C1 segment of cervical spinal cord (tissue), 14 donors: ENCODE data around the gene IQCK.

Experiments
- DNase-seq, 14 donors: peaks; one replicate each; lab custom pipeline; 2025; lab: John Stamatoyannopoulos, UW

Gene IQCK

DNA sequence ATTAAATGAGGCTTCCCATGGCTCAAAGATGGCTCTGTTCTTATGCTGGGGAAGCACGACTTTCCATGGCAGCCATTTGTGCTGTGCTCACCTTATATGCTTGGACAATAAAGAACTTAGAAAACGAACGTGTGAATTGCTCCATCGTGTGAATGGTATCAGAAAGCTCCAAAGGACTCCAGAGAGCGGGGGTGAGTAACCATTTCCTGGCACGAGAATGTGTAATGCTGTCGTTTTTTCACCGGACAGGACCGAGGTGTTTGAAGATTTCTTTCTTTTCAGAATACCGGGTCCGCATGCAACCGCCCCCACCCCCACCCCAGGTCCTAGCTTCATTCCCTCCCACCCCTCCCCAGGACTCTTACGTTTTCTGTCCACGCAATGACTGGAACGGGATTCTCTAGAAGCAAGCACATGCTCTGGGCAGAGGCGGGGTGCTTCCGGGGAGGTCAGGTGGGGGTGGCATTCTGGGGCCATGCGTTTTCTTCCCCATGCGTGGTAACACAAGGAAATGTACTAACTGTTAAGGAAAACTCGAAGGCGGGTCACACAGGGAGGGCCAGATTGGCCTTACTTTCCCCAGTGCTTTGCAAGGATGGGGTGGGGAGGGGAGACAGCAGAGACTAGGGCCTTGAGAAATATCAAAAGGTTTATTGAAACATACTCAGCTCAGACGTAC lies 140.4 kb downstream of the IQCK start:
- peak in 3 of 14 donors; percentile 16 to 36 (median 21) for DNase-seq

GRCh38 chr16:19859166-19859565 lies 141.1 kb downstream of the IQCK start:
- no peak for DNase-seq

DNA sequence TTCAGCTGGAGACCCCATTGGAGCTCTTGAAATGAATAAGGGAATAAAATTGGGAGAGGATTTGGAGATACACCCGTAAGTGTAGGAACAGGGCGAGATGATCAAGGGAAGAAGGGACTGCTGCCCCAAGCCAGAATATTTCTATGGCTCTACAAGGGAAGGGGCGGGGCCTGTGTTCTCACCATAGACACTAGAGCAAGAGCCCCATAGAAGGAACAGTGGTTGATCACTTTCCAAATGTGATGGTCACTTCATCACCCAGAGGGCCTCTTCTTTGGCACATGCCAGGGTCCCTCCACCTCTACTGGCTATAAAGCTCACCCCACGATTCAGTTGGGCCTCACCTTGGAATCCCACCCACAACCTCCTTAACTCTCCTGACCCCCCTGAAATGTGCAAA lies 141.5 kb downstream of the IQCK start:
- peak in 1 of 14 donors; percentile 24 for DNase-seq

DNA sequence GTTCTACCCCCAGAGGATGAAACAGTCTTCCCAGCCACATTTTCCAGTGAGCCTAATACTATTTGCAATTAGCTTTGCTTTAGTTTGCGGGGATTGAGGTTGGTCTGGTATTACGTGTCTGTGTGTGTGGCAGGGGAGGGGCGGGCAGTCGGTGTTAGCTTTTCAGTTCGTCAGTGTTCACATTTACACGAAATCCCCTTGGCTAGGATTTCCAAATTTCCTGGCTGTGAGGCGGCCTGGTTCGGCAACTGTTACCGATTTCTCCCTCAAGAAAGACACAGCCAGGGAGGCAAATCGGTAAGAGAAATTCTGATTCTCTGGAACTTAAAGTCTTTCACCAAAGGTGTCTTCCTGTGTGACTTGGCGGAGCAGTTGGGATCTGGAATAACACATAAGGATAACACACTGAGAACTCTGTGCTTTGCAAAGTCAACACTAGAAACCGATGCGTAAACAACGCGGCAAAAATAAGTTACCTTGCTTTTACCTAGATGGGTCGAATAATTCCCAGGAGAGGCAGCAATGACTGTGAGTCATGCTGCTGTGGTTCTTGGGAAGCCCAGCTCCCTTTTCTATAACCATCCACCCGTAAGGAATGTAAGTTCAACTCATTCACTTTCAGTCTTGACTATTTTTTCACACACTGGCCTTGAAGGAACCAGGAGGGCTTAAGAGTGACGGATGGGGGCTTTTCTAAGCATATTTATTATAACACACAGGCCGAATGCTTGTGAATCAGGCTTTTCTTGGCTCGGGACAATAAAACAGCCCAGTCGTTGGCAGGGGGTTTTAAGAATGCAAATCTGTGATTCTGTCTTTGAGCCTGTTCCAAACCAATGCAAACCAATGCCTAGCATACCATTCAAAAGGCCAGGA lies 142.3 kb downstream of the IQCK start:
- DNase-seq: peak in 5 of 14 donors; percentile 25 to 72 (median 36)

GRCh38 chr16:19861133-19861532 lies 143.1 kb downstream of the IQCK start:
- DNase-seq: peak in 1 of 14 donors; percentile 61

GRCh38 chr16:19861811-19862327 lies 143.8 kb downstream of the IQCK start:
- DNase-seq: peak in 12 of 14 donors; percentile 59 to 91 (median 83)

- DNase-seq: peak in 1 of 14 donors; percentile 13
Measured at GRCh38 chr16:19863990-19864389, 145.9 kb downstream of the IQCK start.

GRCh38 chr16:19864566-19864965 lies 146.5 kb downstream of the IQCK start:
- peak in 3 of 14 donors; percentile 11 to 68 (median 51) for DNase-seq

DNA sequence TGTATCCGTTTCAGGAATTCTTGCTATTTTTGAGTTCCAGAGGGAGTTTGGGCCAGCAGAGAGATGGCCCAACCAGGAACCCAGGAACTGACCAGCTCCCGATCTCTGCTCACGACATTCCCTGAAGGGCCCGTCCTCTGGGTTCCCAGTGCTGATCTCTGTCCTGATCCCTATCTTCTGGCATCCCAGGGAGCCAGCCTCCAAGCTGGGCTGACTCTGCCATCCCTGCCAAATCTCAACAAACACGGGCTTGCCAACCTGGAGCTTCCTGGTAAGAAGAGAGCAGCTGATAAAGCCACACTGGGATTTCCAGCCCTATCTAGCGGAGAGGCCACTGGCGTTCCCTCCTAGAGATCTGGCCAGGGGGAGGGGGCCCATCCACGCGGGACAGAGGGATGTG lies 150.3 kb downstream of the IQCK start:
- peak in 2 of 14 donors; percentile 13 for DNase-seq

- DNase-seq: peak in 1 of 14 donors; percentile 30
Measured at GRCh38 chr16:19871721-19872120, 153.7 kb downstream of the IQCK start.

- DNase-seq: peak in 12 of 14 donors; percentile 32 to 86 (median 64)
Measured at GRCh38 chr16:19872179-19872863, 154.2 kb downstream of the IQCK start.

DNA sequence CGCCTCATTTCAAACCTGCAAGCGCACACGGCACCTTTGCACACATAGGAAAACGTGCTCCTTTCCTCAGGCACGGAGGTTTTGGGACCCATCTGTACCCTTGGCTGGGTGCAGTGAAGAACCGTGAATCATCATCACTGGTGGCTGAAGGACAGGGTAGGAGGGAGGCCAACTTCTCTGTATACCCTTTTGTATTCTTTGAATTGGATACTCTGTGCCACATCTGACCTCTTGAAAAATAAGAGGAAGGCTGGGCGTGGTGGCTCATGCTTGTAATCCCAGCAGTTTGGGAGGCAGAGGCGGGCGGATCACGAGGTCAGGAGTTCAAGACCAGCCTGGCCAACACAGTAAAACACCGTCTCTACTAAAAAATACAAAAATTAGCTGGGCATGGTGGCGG lies 154.9 kb downstream of the IQCK start:
- peak in 5 of 14 donors; percentile 25 to 61 (median 57) for DNase-seq

DNA sequence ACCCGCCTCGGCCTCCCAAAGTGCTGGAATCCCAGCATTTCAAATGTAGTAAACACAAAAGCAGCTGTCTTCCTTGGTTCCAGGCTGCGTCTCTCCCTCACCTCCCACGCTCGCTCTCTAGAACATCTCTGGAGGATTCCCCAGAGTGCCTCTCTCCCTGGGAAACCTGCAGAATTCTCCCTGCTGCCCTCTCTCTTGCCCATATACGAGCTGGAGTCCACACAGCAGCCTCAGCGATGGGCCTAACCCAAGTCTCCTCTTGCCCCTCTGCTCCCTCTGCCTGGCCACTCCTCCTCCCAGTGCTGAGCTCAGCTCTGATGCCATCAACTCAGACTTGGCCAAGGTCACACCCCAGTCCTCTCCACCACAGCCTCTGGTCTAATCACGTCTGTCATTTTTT lies 156.0 kb downstream of the IQCK start:
- DNase-seq: no peak

GRCh38 chr16:19874851-19875546 lies 156.9 kb downstream of the IQCK start:
- DNase-seq: peak in 1 of 14 donors; percentile 34

GRCh38 chr16:19875900-19876299 lies 157.8 kb downstream of the IQCK start:
- peak in 2 of 14 donors; percentile 23 to 32 for DNase-seq

DNA sequence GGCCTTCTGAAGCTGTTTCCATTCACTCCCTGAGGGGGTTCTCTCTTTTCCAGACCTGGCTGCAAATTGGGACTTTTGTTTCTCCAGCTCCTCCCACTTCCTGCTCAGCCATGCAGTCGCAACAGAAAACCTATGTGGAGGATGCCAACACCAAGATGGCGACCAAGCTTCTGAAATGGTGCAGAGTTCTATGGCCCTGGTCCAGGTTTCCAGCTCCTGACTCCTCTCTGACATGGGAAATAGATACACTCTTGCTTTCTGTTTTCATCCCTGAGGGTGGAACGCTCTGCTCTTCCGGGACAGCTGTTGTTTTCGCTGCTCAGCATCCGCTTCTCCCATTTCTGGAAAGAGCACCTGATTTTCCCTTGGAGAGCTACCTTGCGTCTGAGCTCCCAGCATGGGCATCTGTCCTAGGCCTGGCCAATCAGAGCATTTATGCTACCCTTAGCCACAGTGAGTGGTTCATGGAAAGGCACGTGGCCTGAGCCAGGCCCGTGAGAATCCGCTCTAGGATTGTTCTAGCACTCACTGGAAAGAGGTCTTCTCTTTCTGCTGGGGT lies 158.5 kb downstream of the IQCK start:
- peak in 1 of 14 donors; percentile 33 for DNase-seq

DNA sequence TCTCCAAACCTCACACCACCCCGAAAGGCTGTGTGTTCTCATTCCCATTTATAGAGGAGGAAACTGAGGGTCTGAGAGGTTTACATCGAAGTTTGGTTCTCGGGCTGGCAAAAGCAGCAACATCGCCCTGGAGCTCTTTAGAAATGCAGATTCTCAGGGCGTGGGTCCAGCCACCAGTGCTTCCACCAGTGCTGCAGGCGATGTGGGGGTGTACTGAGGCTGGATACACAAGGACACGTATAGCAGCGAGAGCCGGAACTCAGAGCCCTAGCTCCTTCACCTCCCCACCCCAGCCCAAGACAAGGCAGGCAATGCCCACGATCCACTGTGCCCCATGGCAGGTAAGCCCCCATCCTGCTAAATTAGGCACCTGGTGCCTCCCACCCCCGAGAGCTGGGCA lies 160.7 kb downstream of the IQCK start:
- DNase-seq: peak in 1 of 14 donors; percentile 24

DNA sequence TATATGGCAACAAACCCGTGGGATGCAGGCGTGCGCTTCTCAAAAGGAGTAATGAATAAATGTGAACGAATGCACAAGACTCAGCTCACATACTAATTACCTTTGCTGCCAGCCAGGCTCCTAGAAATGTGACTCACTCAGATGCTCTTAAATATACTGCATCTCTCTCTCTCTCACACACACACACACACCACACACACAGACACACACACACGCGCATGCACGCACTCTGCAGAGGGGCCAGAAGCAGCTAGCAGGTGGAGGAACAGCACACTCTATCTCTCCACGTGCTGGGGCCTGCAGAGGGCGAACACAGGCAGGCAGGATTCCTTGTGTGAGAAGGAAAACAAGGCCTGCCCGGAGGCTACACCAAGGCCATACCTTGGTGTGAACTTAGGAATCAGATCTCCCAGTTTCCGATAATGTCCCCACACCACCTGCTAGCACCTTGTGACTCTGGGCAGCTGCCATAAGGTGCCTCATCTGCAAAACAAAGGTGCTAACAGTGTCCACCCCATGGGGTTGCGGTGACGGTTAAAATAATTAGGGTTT lies 161.2 kb downstream of the IQCK start:
- DNase-seq: peak in 3 of 14 donors; percentile 23 to 53 (median 44)

DNA sequence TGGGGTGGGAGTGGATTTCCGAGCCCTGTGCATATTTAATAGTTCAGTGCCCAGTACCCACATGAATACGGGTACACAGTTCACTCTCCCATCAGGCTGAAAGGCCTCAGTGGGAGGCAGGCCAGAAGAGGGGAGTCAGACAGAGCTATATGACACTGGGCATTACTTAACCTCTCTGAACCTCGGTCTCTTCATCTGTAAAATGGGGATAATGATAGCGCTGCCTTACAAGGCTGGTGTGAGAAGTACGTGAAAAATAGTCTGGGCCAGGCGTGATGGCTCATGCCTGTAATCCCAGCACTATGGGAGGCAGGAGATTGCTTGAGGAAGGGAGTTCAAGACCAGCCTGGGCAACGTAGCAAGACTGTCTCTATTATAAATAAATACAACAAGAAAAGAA lies 163.0 kb downstream of the IQCK start:
- DNase-seq: no peak

DNA sequence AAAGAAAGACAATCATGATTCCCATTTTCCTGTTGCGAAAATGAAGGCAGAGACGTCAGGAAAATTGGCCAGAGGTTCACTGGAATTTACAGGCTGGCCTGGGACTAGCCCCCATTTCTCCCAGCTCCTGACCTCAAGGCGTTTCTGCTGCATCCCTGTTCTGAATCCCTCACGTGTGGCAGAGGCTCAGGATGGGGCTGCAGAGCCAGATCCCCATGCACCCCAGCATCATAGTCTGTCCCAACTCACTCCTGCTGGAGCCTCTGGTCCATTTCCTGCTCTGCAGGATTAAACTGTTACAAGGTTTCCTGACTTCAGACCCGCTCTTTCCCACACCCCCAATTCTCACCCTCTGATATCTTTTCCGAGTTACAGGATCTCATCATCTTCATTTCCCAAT lies 163.7 kb downstream of the IQCK start:
- peak in 2 of 14 donors; percentile 56 to 58 for DNase-seq
